Astrocyte (in vitro differentiated cells and primary cell): ENCODE measurements around the gene OR52I2. TPM values are rescaled to one million over a fixed set of nuclear protein-coding genes. Genes with fewer than 3 reads are reported as not detected.

Experiments
- DNase-seq: peaks from one replicate; pipeline ENCODE4 v3.0.0-alpha.2; 2010; ENCODE audit warnings: low read depth
- FAIRE-seq: peaks from 2 replicates; lab custom pipeline; 2011; peaks lifted over from hg19 to GRCh38; lab: Jason Lieb, UNC
- H2AFZ ChIP-seq: 2 replicates; pipeline ENCODE4 v1.6.0; 2012; ENCODE audit warnings: low read depth, low read length, inconsistent platforms
- H3K27ac ChIP-seq: 2 replicates; pipeline ENCODE4 v1.5.1; 2011; ENCODE audit warnings: low read depth, low read length, inconsistent platforms
- H3K27me3 ChIP-seq: 2 replicates; pipeline ENCODE4 v1.6.0; 2011; ENCODE audit warnings: low read length, inconsistent platforms; ENCODE audit not compliant: insufficient read depth
- H3K36me3 ChIP-seq: 2 replicates; pipeline ENCODE4 v1.5.1; 2011; ENCODE audit warnings: low read length, inconsistent platforms; ENCODE audit not compliant: insufficient read depth
- H3K4me1 ChIP-seq: 2 replicates; pipeline ENCODE4 v1.5.1; 2011; ENCODE audit warnings: low read length, inconsistent platforms; ENCODE audit not compliant: insufficient read depth
- H3K4me2 ChIP-seq: 2 replicates; pipeline ENCODE4 v1.6.0; 2012; ENCODE audit warnings: low read length, inconsistent platforms
- H3K4me3 ChIP-seq: 2 replicates; pipeline ENCODE4 v1.5.1; 2011; ENCODE audit warnings: low read depth, mild to moderate bottlenecking, low read length, inconsistent platforms; ENCODE audit not compliant: insufficient read depth
- H3K79me2 ChIP-seq: 2 replicates; pipeline ENCODE4 v1.6.0; 2012; ENCODE audit warnings: mild to moderate bottlenecking, low read length, inconsistent platforms; ENCODE audit not compliant: insufficient read depth
- H3K9ac ChIP-seq: 2 replicates; pipeline ENCODE4 v1.6.0; 2012; ENCODE audit warnings: mild to moderate bottlenecking, low read length, inconsistent platforms
- H3K9me3 ChIP-seq: 2 replicates; pipeline ENCODE4 v1.5.1; 2012; ENCODE audit warnings: low read depth, mild to moderate bottlenecking, low read length, inconsistent platforms; ENCODE audit not compliant: insufficient read depth
- H4K20me1 ChIP-seq: 2 replicates; pipeline ENCODE4 v1.6.0; 2012; ENCODE audit warnings: low read length, inconsistent platforms; ENCODE audit not compliant: insufficient read depth
- H3K27ac Mint-ChIP-seq: one replicate; pipeline ENCODE4 v1.8.0; 2021; ENCODE audit warnings: mild to moderate bottlenecking, mixed read lengths; ENCODE audit not compliant: unreplicated experiment
- H3K27me3 Mint-ChIP-seq: one replicate; pipeline ENCODE4 v1.8.0; 2021; ENCODE audit warnings: low read depth, mixed read lengths; ENCODE audit not compliant: unreplicated experiment
- H3K36me3 Mint-ChIP-seq: one replicate; pipeline ENCODE4 v1.8.0; 2021; ENCODE audit warnings: low read depth, mixed read lengths; ENCODE audit not compliant: unreplicated experiment
- H3K4me1 Mint-ChIP-seq: one replicate; pipeline ENCODE4 v1.8.0; 2021; ENCODE audit warnings: low read depth, mixed read lengths; ENCODE audit not compliant: unreplicated experiment
- H3K4me3 Mint-ChIP-seq: one replicate; pipeline ENCODE4 v1.8.0; 2021; ENCODE audit warnings: mild to moderate bottlenecking, moderate library complexity, mixed read lengths; ENCODE audit not compliant: unreplicated experiment
- H3K9me3 Mint-ChIP-seq: one replicate; pipeline ENCODE4 v1.8.0; 2021; ENCODE audit warnings: mild to moderate bottlenecking, mixed read lengths; ENCODE audit not compliant: unreplicated experiment
- CTCF ChIP-seq: IDR thresholded peaks from 2 replicates; pipeline ENCODE4 v1.5.1; 2011; ENCODE audit warnings: low read depth, mild to moderate bottlenecking, inconsistent platforms, low read length, moderate library complexity; ENCODE audit not compliant: insufficient read depth
- EZH2 ChIP-seq: IDR thresholded peaks from 2 replicates; pipeline ENCODE4 v1.6.1; 2012; ENCODE audit warnings: mild to moderate bottlenecking, low read length, inconsistent platforms; ENCODE audit not compliant: insufficient read depth
- total RNA-seq: library from RNA; stranded (reverse); gene quantifications from 2 replicates; pipeline ENCODE4 v1.2.1, GENCODE V29; 2021

Gene OR52I2
- total RNA-seq, 1 donor from 2014 or later: not detected

- FAIRE-seq: no peak
- Histone ChIP-seq H2AFZ (no peak overlapping the region), H3K36me3 (no peaks in the 10 kb centered on the region), H3K27ac (no peak overlapping the region), H3K4me3 (no peak overlapping the region), H4K20me1 (no peaks in the 10 kb centered on the region), H3K4me2 (no peak overlapping the region), H3K9ac (no peak overlapping the region), H3K79me2 (no peaks in the 10 kb centered on the region), H3K9me3 (no peaks in the 10 kb centered on the region), H3K27me3 (no peaks in the 10 kb centered on the region), H3K4me1 (no peaks in the 10 kb centered on the region)
- H3K4me1 Mint-ChIP-seq: peaks cover 4% of the 10 kb centered on the region
- peaks cover 19% of the 10 kb centered on the region for H3K27me3 Mint-ChIP-seq
- H3K4me3 Mint-ChIP-seq: no peak overlapping the region
- no peaks in the 10 kb centered on the region for H3K36me3 Mint-ChIP-seq
- H3K9me3 Mint-ChIP-seq: peaks cover 1% of the 10 kb centered on the region
- DNase-seq: no peak
- no peak overlapping the region for H3K27ac Mint-ChIP-seq
- TF ChIP-seq EZH2 (no peak), CTCF (no peak)
Observed at GRCh38 chr11:4541071-4541470, 40.5 kb upstream of the OR52I2 start.

- H2AFZ ChIP-seq: no peak overlapping the region
- no peak overlapping the region for H3K4me3 ChIP-seq
- H3K36me3 ChIP-seq: no peaks in the 10 kb centered on the region
- Mint-ChIP-seq H3K4me1 (peaks cover 4% of the 10 kb centered on the region), H3K27me3 (peaks cover 24% of the 10 kb centered on the region), H3K36me3 (no peaks in the 10 kb centered on the region), H3K4me3 (no peak overlapping the region), H3K27ac (no peak overlapping the region), H3K9me3 (no peaks in the 10 kb centered on the region)
- no peaks in the 10 kb centered on the region for H3K9me3 ChIP-seq
- H3K4me1 ChIP-seq: no peaks in the 10 kb centered on the region
- H4K20me1 ChIP-seq: no peaks in the 10 kb centered on the region
- H3K79me2 ChIP-seq: no peaks in the 10 kb centered on the region
- TF ChIP-seq CTCF (no peak), EZH2 (no peak)
- H3K9ac ChIP-seq: no peak overlapping the region
- FAIRE-seq (no peak), DNase-seq (no peak)
- H3K27me3 ChIP-seq: no peaks in the 10 kb centered on the region
- no peak overlapping the region for H3K27ac ChIP-seq
- H3K4me2 ChIP-seq: no peak overlapping the region
Observed at GRCh38 chr11:4543561-4543960, 38.0 kb upstream of the OR52I2 start.

- Histone ChIP-seq H3K9ac (no peak within 1 kb of the TSS), H3K4me1 (no peaks in the 10 kb centered on the region), H3K4me3 (no peak within 1 kb of the TSS), H3K4me2 (no peak within 1 kb of the TSS), H4K20me1 (no peaks in the 10 kb centered on the region), H3K27ac (no peak within 1 kb of the TSS), H2AFZ (no peak within 1 kb of the TSS), H3K36me3 (no peaks in the 10 kb centered on the region), H3K27me3 (no peaks in the 10 kb centered on the region), H3K9me3 (no peaks in the 10 kb centered on the region), H3K79me2 (no peaks in the 10 kb centered on the region)
- TF ChIP-seq EZH2 (no peak), CTCF (no peak)
- peaks cover 24% of the 10 kb centered on the region for H3K27me3 Mint-ChIP-seq
- no peak for FAIRE-seq
- no peaks in the 10 kb centered on the region for H3K36me3 Mint-ChIP-seq
- no peak within 1 kb of the TSS for H3K4me3 Mint-ChIP-seq
- H3K27ac Mint-ChIP-seq: no peak within 1 kb of the TSS
- H3K4me1 Mint-ChIP-seq: peaks cover 4% of the 10 kb centered on the region
- no peak for DNase-seq
- peaks cover 2% of the 10 kb centered on the region for H3K9me3 Mint-ChIP-seq
Observed at GRCh38 chr11:4544891-4545290, 36.7 kb upstream of the OR52I2 start, which contains the start of gene OR52M1. Gene OR52M1 (plus strand): TSS chr11:4545191. CDS start chr11:4545191, 0 bp downstream.
